GM19025 (cell line): ENCODE measurements around the gene TRPV5.

ENCODE experiments used
- ATAC-seq: cut with Tn5 transposase; IDR thresholded peaks from one replicate; pipeline ENCODE4 v1.9.1; 2021; ENCODE audit warnings: mild to moderate bottlenecking, low read depth, moderate library complexity; ENCODE audit not compliant: unreplicated experiment

Gene TRPV5

GRCh38 chr7:142890874-142891485, 42.6 kb downstream of the TRPV5 start:
- no peak for ATAC-seq

GRCh38 chr7:142889816-142890215, 43.7 kb downstream of the TRPV5 start:
- ATAC-seq = no peak

GRCh38 chr7:142887282-142888015, 46.1 kb downstream of the TRPV5 start:
- no peak for ATAC-seq

GRCh38 chr7:142886866-142887265, 46.7 kb downstream of the TRPV5 start:
- ATAC-seq = no peak

GRCh38 chr7:142885311-142886230, 48.0 kb downstream of the TRPV5 start, which contains the start of gene TRPV6:
Gene TRPV6, minus strand, starts transcription at chr7:142885745.
- ATAC-seq = no peak

- ATAC-seq = no peak
Measured at GRCh38 chr7:142884286-142884640, 49.3 kb downstream of the TRPV5 start.

GRCh38 chr7:142883571-142884285, 49.8 kb downstream of the TRPV5 start:
- ATAC-seq = no peak

- ATAC-seq = no peak
Measured at GRCh38 chr7:142883145-142883544, 50.4 kb downstream of the TRPV5 start.

- no peak for ATAC-seq
Measured at GRCh38 chr7:142882338-142882678, 51.2 kb downstream of the TRPV5 start.

GRCh38 chr7:142881586-142882337, 51.8 kb downstream of the TRPV5 start:
- ATAC-seq = no peak

- ATAC-seq = no peak
Measured at GRCh38 chr7:142880876-142881505, 52.6 kb downstream of the TRPV5 start.

- no peak for ATAC-seq
Measured at GRCh38 chr7:142879060-142879459, 54.5 kb downstream of the TRPV5 start.

- no peak for ATAC-seq
Measured at GRCh38 chr7:142878315-142878714, 55.2 kb downstream of the TRPV5 start.

- no peak for ATAC-seq
Measured at GRCh38 chr7:142876991-142877910, 56.3 kb downstream of the TRPV5 start.

- ATAC-seq = no peak
Measured at GRCh38 chr7:142876236-142876960, 57.1 kb downstream of the TRPV5 start.

- no peak for ATAC-seq
Measured at GRCh38 chr7:142875456-142875855, 58.1 kb downstream of the TRPV5 start.

GRCh38 chr7:142874837-142875236, 58.7 kb downstream of the TRPV5 start:
- ATAC-seq = no peak

GRCh38 chr7:142874409-142874808, 59.1 kb downstream of the TRPV5 start:
- no peak for ATAC-seq
